ENCODE results near the gene CNGB1. TPM values are rescaled to one million over a fixed set of nuclear protein-coding genes. Genes with fewer than 3 reads are reported as not detected.

The CNGB1 gene
- total and polyA plus RNA-seq, 9 donors = 0.11 TPM; not detected in 8

GRCh38 chr16:57844416-57845030 lies 126.4 kb downstream of the CNGB1 start:
- Histone ChIP-seq H3K4me1 (ENCODE audit: insufficient read depth) (peaks cover 4% of the 10 kb centered on the region), H3K36me3 (no peaks in the 10 kb centered on the region), H3K9me3 (no peaks in the 10 kb centered on the region), H3K27ac (no peak overlapping the region), H3K4me3 (no peak overlapping the region), H3K27me3 (no peaks in the 10 kb centered on the region)
- TF ChIP-seq EP300 (IDR thresholded peaks at IDR 0.05) (no peak), POLR2A (IDR thresholded peaks at IDR 0.05) (no peak)
- TF ChIP-seq, protein P1, sequence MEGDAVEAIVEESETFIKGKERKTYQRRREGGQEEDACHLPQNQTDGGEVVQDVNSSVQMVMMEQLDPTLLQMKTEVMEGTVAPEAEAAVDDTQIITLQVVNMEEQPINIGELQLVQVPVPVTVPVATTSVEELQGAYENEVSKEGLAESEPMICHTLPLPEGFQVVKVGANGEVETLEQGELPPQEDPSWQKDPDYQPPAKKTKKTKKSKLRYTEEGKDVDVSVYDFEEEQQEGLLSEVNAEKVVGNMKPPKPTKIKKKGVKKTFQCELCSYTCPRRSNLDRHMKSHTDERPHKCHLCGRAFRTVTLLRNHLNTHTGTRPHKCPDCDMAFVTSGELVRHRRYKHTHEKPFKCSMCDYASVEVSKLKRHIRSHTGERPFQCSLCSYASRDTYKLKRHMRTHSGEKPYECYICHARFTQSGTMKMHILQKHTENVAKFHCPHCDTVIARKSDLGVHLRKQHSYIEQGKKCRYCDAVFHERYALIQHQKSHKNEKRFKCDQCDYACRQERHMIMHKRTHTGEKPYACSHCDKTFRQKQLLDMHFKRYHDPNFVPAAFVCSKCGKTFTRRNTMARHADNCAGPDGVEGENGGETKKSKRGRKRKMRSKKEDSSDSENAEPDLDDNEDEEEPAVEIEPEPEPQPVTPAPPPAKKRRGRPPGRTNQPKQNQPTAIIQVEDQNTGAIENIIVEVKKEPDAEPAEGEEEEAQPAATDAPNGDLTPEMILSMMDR (IDR thresholded peaks at IDR 0.05) = no peak
- 93 to 95% (median 95%) methylated on average over 10 of the region's 10 CpGs for WGBS, 3 donors
- DNase-seq = no peak
- intact Hi-C loops (cut with DNase I) = no loop called here

DNA sequence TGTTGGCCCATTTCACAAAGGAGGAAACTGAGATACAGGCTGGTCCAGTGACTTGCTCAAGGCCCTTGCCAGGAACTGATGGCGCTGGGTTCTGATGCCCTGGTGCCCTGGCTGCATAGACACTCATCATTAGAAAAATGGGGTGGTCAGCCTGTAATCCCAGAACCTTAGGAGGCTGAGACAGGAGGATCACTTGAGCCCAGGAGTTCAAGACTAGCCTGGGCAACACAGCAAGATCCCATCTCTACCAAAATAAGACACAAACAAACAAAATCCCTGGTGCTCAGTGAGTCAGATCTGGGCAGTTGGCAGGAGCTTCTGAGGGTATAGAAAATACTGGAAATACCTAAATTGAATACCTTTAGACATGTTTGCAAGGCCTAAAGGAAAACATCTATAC lies 127.5 kb downstream of the CNGB1 start:
- Histone ChIP-seq H3K27me3 (no peaks in the 10 kb centered on the region), H3K36me3 (no peaks in the 10 kb centered on the region), H3K4me3 (no peak overlapping the region), H3K9me3 (no peaks in the 10 kb centered on the region), H3K27ac (no peak overlapping the region), H3K4me1 (ENCODE audit: insufficient read depth) (peaks cover 4% of the 10 kb centered on the region)
- 87 to 100% (median 96%) methylated on average over 1 of the region's 1 CpG for WGBS, 3 donors
- TF ChIP-seq, protein P1 (IDR thresholded peaks at IDR 0.05) = no peak
- TF ChIP-seq POLR2A (IDR thresholded peaks at IDR 0.05) = no peak
- no peak for TF ChIP-seq EP300 (IDR thresholded peaks at IDR 0.05)
- no peak for DNase-seq
- intact Hi-C loops (cut with DNase I) = no loop called here

- H3K27me3 ChIP-seq = no peaks in the 10 kb centered on the region
Measured at GRCh38 chr16:57842601-57843000, 128.3 kb downstream of the CNGB1 start.

GRCh38 chr16:57840833-57841232 lies 130.1 kb downstream of the CNGB1 start:
- TF ChIP-seq, protein P1 (IDR thresholded peaks at IDR 0.05) = no peak
- TF ChIP-seq POLR2A (IDR thresholded peaks at IDR 0.05) = no peak
- 89 to 93% (median 89%) methylated on average over 8 of the region's 8 CpGs for WGBS, 3 donors
- intact Hi-C loops (cut with DNase I) = no loop called here
- no peaks in the 10 kb centered on the region for H3K36me3 ChIP-seq
- H3K4me1 ChIP-seq (ENCODE audit: insufficient read depth) = no peaks in the 10 kb centered on the region
- H3K27me3 ChIP-seq = no peaks in the 10 kb centered on the region
- DNase-seq = no peak
- H3K9me3 ChIP-seq = no peaks in the 10 kb centered on the region
- H3K27ac ChIP-seq = no peak overlapping the region
- H3K4me3 ChIP-seq = no peak overlapping the region

More at GRCh38 chr16:57842601-57843000, 128.3 kb downstream of the CNGB1 start:
- Histone ChIP-seq H3K27ac (no peak overlapping the region), H3K36me3 (no peaks in the 10 kb centered on the region), H3K4me1 (ENCODE audit: insufficient read depth) (peaks cover 4% of the 10 kb centered on the region), H3K4me3 (no peak overlapping the region), H3K9me3 (no peaks in the 10 kb centered on the region)
- intact Hi-C loops (cut with DNase I) = no loop called here
- WGBS, 3 donors = 85 to 92% (median 88%) methylated on average over 5 of the region's 5 CpGs
- no peak for TF ChIP-seq EP300 (IDR thresholded peaks at IDR 0.05)
- TF ChIP-seq, protein P1 (IDR thresholded peaks at IDR 0.05) = no peak
- TF ChIP-seq POLR2A (IDR thresholded peaks at IDR 0.05) = no peak
- no peak for DNase-seq

Measured in ovary (tissue), 9 donors.